Activated CD8-positive, alpha-beta T cell treated with anti-CD3 and anti-CD28 coated beads for 36 hours (primary cell): ENCODE data around the gene TMPRSS4. TPM values are rescaled to one million over a fixed set of nuclear protein-coding genes. Genes with fewer than 3 reads are reported as not detected.

ENCODE experiments used
- ATAC-seq: fragments of 200-7000 bp; cut with Tn5 transposase; one replicate; pipeline ENCODE4 v1.10.0; 2021; ENCODE audit warnings: mild to moderate bottlenecking, moderate library complexity
- CTCF ChIA-PET: fragments of 350-600 bp; sonication (Branson Sonifier 250); formaldehyde crosslinking; loops from one replicate; lab custom pipeline; 2021; ENCODE audit warnings: antibody characterized with exemption; lab: Charles Lee
- POLR2A ChIA-PET: fragments of 350-600 bp; sonication (Branson Sonifier 250); formaldehyde crosslinking; loops from one replicate; lab custom pipeline; 2021; ENCODE audit warnings: antibody characterized with exemption; lab: Charles Lee
- DNase-seq: peaks from one replicate; pipeline ENCODE4 v3.0.0-alpha.2; 2020
- H3K27ac Mint-ChIP-seq: one replicate; pipeline ENCODE4 v1.8.0; 2021; ENCODE audit warnings: mild to moderate bottlenecking, mixed read lengths
- H3K27me3 Mint-ChIP-seq: one replicate; pipeline ENCODE4 v1.8.0; 2021; ENCODE audit warnings: mixed read lengths
- H3K36me3 Mint-ChIP-seq: one replicate; pipeline ENCODE4 v1.8.0; 2021; ENCODE audit warnings: low read depth, mixed read lengths
- H3K4me1 Mint-ChIP-seq: one replicate; pipeline ENCODE4 v1.8.0; 2021; ENCODE audit warnings: low read depth, mixed read lengths
- H3K4me3 Mint-ChIP-seq: one replicate; pipeline ENCODE4 v1.8.0; 2021; ENCODE audit warnings: mild to moderate bottlenecking, moderate library complexity, mixed read lengths
- H3K9me3 Mint-ChIP-seq: one replicate; pipeline ENCODE4 v1.8.0; 2021; ENCODE audit warnings: mixed read lengths
- CTCF ChIP-seq: fragments of 200-600 bp; IDR thresholded peaks from one replicate; pipeline ENCODE4 v1.8.0; 2022; ENCODE audit warnings: antibody characterized with exemption, mild to moderate bottlenecking
- intact Hi-C: fragments of 100-400 bp; cut with micrococcal nuclease; formaldehyde crosslinking; loops from one replicate; pipeline ENCODE4 v1.10.0; 2022
- total RNA-seq, 2 experiments: library from RNA; stranded (reverse); gene quantifications; one replicate each; pipeline ENCODE4 v1.2.3, GENCODE V29; 2021

Gene TMPRSS4
- total RNA-seq, 2 experiments from 2014 or later: not detected

GRCh38 chr11:118139578-118139977 lies 62.7 kb downstream of the TMPRSS4 start:
- peak; percentile 55 for ATAC-seq
- TF ChIP-seq CTCF: no peak
- H3K4me1 Mint-ChIP-seq: no peaks in the 10 kb centered on the region
- ChIA-PET POLR2A (interaction anchor here (0.6 kb wide), 1 partner anchor 17 kb away, joined by 4 read pairs; no protein-coding TSS in a partner anchor), CTCF (interaction anchor here (1.2 to 2.9 kb wide), 2 partner anchors 32 to 332 kb away, joined by 3 to 16 read pairs; no protein-coding TSS in a partner anchor)
- intact Hi-C loops: no loop called here
- H3K27me3 Mint-ChIP-seq: peaks cover 39% of the 10 kb centered on the region
- H3K36me3 Mint-ChIP-seq: no peaks in the 10 kb centered on the region
- DNase-seq: no peak
- H3K4me3 Mint-ChIP-seq: no peak overlapping the region
- H3K27ac Mint-ChIP-seq: no peak overlapping the region
- H3K9me3 Mint-ChIP-seq: no peaks in the 10 kb centered on the region

- no peak overlapping the region for H3K27ac Mint-ChIP-seq
- intact Hi-C loops: no loop called here
- ATAC-seq (no peak), DNase-seq (no peak)
- CTCF ChIA-PET: interaction anchor here (0.8 to 6.8 kb wide), 5 partner anchors 9 to 153 kb away, joined by 3 to 116 read pairs (median 3); no protein-coding TSS in a partner anchor
- peaks cover 3% of the 10 kb centered on the region for H3K4me1 Mint-ChIP-seq
- no peaks in the 10 kb centered on the region for H3K36me3 Mint-ChIP-seq
- TF ChIP-seq CTCF: no peak
- POLR2A ChIA-PET: no interaction called here
- H3K27me3 Mint-ChIP-seq: peaks cover 43% of the 10 kb centered on the region
- no peaks in the 10 kb centered on the region for H3K9me3 Mint-ChIP-seq
- H3K4me3 Mint-ChIP-seq: no peak overlapping the region
These were observed 65.2 kb downstream of the TMPRSS4 start for GRCh38 chr11:118142081-118142480.

- Mint-ChIP-seq H3K27ac (no peak overlapping the region), H3K36me3 (no peaks in the 10 kb centered on the region), H3K9me3 (no peaks in the 10 kb centered on the region), H3K27me3 (peaks cover 44% of the 10 kb centered on the region), H3K4me1 (peaks cover 3% of the 10 kb centered on the region), H3K4me3 (no peak overlapping the region)
- ChIA-PET CTCF (interaction anchor here (0.8 to 6.8 kb wide), 7 partner anchors 9 to 153 kb away, joined by 3 to 116 read pairs (median 8); no protein-coding TSS in a partner anchor), POLR2A (no interaction called here)
- TF ChIP-seq CTCF: no peak
- intact Hi-C loops: no loop called here
- DNase-seq: peak; percentile 38
- no peak for ATAC-seq
These were observed 65.9 kb downstream of the TMPRSS4 start for GRCh38 chr11:118142809-118143208.

- ChIA-PET CTCF (interaction anchor here (0.7 to 6.8 kb wide), 11 partner anchors 9 to 243 kb away, joined by 3 to 116 read pairs (median 7); partner anchors contain the start of gene SCN4B), POLR2A (interaction anchor here (1.2 kb wide), 1 partner anchor 153 kb away, joined by 3 read pairs; no protein-coding TSS in a partner anchor)
- Mint-ChIP-seq H3K4me1 (peaks cover 3% of the 10 kb centered on the region), H3K36me3 (no peaks in the 10 kb centered on the region), H3K4me3 (no peak overlapping the region), H3K9me3 (no peaks in the 10 kb centered on the region), H3K27me3 (peaks cover 42% of the 10 kb centered on the region), H3K27ac (no peak overlapping the region)
- DNase-seq: no peak
- ATAC-seq: no peak
- intact Hi-C loops: no loop called here
- TF ChIP-seq CTCF: no peak
These were observed 66.8 kb downstream of the TMPRSS4 start for GRCh38 chr11:118143661-118144185.
